Epithelial cell of proximal tubule (primary cell): ENCODE data around the gene NAV3. TPM values are rescaled to one million over a fixed set of nuclear protein-coding genes. Genes with fewer than 3 reads are reported as not detected.

Source experiments
- DNase-seq: peaks from one replicate; pipeline ENCODE4 v3.0.0-alpha.2; 2011; ENCODE audit warnings: low read depth
- H3K4me3 ChIP-seq: 2 replicates; pipeline ENCODE4 v1.5.1; 2011; ENCODE audit warnings: low read depth, mild to moderate bottlenecking, low read length
- total RNA-seq: library from RNA; depleted of rRNA; stranded (reverse); fragments of >200 nt; gene quantifications from 2 replicates; pipeline ENCODE4 v1.2.3, GENCODE V29; 2015
- TF ChIP-seq, protein P1 (sequence below): conservative IDR thresholded peaks from 2 replicates; pipeline ENCODE4 v1.5.1; 2012; ENCODE audit warnings: low read depth, mild to moderate bottlenecking, low read length

The NAV3 gene
- total RNA-seq, 1 donor from 2014 or later: 15.5 TPM

DNA sequence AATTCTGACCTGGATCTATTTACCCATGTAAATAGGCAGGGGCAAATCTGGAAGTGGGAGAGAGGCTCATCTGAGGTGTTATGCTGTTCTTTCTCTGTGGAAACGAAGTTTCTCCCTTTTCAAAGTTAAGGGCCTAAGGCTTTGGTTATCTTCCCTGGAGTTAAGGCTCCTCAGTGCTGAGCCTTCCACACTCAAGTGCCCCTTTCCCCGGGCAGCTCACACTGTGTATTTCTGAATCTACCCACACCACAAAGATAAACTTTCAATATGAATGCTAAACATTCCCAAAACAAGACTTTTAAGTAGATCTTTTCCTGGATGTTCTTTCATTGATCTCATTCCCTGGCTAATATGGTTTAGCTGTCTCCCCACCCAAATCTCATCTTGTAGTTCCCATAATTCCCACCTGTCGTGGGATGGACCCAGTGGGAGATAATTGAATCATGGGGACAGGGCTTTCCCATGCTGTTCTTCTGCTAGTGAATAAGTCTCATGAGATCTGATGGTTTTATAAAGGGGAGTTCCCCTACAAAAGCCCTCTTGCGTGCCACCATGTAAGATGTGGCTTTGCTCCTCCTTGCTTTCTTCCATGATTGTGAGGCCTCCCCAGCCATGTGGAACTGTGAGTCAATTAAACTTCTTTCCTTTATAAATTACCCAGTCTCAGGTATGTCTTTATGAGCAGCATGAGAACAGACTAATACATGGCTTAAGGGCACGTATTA lies 251.1 kb downstream of the NAV3 start:
- H3K4me3 ChIP-seq: no peak overlapping the region
- TF ChIP-seq, protein P1, sequence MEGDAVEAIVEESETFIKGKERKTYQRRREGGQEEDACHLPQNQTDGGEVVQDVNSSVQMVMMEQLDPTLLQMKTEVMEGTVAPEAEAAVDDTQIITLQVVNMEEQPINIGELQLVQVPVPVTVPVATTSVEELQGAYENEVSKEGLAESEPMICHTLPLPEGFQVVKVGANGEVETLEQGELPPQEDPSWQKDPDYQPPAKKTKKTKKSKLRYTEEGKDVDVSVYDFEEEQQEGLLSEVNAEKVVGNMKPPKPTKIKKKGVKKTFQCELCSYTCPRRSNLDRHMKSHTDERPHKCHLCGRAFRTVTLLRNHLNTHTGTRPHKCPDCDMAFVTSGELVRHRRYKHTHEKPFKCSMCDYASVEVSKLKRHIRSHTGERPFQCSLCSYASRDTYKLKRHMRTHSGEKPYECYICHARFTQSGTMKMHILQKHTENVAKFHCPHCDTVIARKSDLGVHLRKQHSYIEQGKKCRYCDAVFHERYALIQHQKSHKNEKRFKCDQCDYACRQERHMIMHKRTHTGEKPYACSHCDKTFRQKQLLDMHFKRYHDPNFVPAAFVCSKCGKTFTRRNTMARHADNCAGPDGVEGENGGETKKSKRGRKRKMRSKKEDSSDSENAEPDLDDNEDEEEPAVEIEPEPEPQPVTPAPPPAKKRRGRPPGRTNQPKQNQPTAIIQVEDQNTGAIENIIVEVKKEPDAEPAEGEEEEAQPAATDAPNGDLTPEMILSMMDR: no peak
- no peak for DNase-seq

DNA sequence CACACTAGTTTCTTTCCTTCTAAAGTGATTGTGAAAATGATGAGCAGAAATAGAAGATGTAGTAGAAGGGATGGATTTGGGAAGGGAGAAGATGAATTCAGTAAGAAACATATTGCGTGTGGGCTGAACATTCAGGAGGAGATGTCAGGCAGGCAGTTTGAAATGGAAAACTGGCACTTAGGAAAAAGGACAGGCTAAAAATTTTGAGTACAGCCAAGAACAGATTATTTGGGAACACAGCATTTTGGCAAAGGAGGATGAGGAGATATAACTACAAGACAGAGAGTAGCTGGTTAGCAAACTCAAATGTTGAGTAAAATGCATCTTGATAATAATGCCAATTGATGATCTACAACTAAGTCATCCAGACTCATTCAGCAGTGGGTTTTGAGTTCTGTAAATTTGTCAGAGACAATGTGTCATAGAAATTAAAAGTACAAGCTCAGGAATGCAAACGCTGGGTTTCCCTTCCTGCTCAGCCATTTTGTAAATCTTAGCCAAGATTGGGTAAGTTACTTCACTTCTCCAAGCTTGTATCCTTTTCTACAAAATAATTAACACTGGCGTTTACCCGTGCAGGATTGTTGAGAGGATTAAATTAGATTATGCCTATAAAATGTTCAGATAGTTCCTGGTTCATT lies 255.0 kb downstream of the NAV3 start:
- no peak overlapping the region for H3K4me3 ChIP-seq
- no peak for DNase-seq
- TF ChIP-seq, protein P1: no peak

DNA sequence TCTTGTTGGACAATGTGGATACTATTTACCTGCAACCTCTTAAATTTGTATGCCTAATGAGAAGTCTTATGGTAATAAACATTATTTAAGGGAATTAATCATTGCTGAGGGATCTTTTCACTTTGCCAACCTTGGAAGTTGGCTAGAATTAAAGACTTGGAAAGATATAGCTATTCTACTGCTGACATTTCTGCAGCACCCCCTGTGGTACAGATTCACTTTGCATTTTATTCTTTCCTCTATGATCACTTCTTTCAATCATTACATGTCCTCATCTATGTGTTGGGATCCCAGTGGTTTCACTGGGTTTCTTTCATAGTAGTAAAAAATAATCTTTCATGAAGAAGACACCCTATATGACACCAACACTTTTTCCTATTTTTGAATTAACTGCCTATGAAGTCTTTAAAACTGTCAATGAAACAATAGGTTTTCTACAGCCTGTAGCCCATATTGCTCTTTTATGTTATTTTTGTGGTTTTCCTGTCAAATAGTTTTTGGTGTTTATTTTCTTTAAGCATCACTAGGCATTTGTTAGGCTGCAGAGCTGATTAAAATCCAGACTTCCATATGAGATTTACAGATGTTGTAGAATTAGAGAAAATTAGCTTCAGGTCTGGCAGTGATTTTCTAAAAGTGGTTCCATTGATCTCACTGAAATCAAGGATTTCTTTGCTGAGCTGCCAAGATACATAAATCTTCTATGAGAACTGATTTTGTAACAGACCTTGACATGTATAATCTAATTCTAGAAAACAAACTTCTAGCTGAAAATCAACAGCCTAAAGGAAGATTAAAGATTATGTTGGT lies 256.1 kb downstream of the NAV3 start:
- no peak for DNase-seq
- TF ChIP-seq, protein P1: peak; percentile 43
- no peak overlapping the region for H3K4me3 ChIP-seq

DNA sequence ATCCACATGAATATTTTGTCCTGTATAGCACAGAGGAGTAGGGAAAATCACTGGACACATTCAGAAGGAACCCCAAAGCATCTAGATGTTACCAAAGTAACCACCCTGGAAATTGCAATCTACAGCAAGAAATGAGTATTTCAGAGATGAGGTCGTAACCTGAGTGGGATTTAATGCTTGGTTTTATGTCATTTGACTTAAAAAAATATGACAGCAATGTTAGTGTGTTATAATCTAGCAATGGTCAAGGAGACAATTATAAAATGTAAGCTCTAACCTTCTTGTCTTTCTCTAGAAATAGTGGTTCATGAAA lies 256.6 kb downstream of the NAV3 start:
- DNase-seq: no peak
- TF ChIP-seq, protein P1: no peak
- H3K4me3 ChIP-seq: no peak overlapping the region

DNA sequence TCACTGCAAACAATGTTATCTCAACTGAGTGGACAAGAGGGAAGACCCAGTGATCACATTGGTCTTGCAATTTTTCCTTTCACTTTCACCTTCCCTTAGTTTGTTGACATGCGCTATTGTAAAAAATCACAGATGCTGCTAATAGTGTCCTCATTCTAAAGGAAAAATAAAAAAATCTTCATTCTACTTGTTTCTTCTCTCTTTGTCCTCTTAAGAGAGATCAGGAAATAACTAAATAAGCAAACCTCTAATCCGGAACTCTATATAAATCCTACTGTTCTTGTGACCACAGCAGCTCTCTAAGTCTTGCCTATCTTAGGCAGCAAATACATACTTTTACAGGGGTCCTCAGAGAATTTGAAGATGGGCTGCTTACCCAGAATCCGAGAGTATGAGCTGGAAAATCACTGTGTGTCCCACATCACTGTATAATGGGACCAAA lies 257.7 kb downstream of the NAV3 start:
- peak overlapping the region; percentile 19 for H3K4me3 ChIP-seq
- DNase-seq: no peak
- TF ChIP-seq, protein P1: no peak

DNA sequence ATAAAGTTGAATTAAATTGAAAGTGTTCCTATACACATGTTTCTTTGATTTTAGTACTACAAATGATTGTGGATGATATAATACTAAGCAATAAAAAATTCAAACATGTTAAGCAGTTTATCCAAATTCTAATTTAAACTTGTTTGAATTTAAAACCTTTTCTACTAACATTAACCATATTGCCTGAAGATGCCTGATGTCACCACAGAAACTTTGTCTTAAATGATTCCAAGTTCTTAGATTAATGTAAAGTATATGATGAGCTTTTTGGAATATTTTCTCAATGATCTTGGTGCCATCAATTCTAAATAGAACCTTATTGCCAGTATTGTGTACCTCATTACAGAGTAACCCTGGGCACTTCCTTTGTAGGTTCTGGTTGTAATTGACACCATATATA lies 259.6 kb downstream of the NAV3 start:
- DNase-seq: no peak
- no peak overlapping the region for H3K4me3 ChIP-seq
- TF ChIP-seq, protein P1: no peak
